ENCODE measurements around the gene DUSP3. TPM values are rescaled to one million over a fixed set of nuclear protein-coding genes. Genes with fewer than 3 reads are reported as not detected.
A peak's percentile ranks its signal among the peaks of the same experiment; 100 is the strongest.

DUSP3 gene
- total and polyA plus RNA-seq, 10 of the 15 experiments (the other 5 are each of a cell fraction or from before 2014, with no cell fraction given): 1.5 to 12.1 (median 3.8) TPM

- no peak for DNase-seq (ENCODE audit: low read depth, low spot score)
- no peak overlapping the region for H3K4me3 ChIP-seq
- peak; percentile 76 for FAIRE-seq
- WGBS (ENCODE audit: insufficient coverage, insufficient replicate concordance, low lambda C conversion rate, missing lambda C conversion rate): 48% methylated on average over 7 of the region's 7 CpGs
- TF ChIP-seq SIX5 (IDR thresholded peaks at IDR 0.05; ENCODE audit: low read depth, low read length, severe bottlenecking) (no peak), ZNF622 (IDR thresholded peaks at IDR 0.05) (no peak), TBL1XR1 (IDR thresholded peaks at IDR 0.05; ENCODE audit: low read depth, low read length) (no peak), MXI1 (IDR thresholded peaks at IDR 0.05; ENCODE audit: low read depth, low read length) (no peak), TCF12 (IDR thresholded peaks at IDR 0.05; ENCODE audit: low read depth, low read length) (no peak), STAT3 (IDR thresholded peaks at IDR 0.05; ENCODE audit: low read depth, low read length) (no peak), SMC3 (IDR thresholded peaks at IDR 0.05; ENCODE audit: borderline replicate concordance, low read length) (peak; percentile 17; the same call in 1 of the 2 replicates), RAD21 (IDR thresholded peaks at IDR 0.05; ENCODE audit: insufficient read depth, low read depth, low read length) (peak; percentile 19; the same call in 1 of the 2 replicates), IKZF1 (conservative IDR thresholded peaks at IDR 0.05) (no peak), CREM (IDR thresholded peaks at IDR 0.05; ENCODE audit: low read depth) (no peak), STAT1 (conservative IDR thresholded peaks at IDR 0.05) (no peak), HDGF (IDR thresholded peaks at IDR 0.05) (no peak), MEF2A (IDR thresholded peaks at IDR 0.05; ENCODE audit: insufficient read depth, low read depth, low read length) (no peak), TCF7 (IDR thresholded peaks at IDR 0.05; ENCODE audit: borderline replicate concordance) (no peak), POLR2A (IDR thresholded peaks at IDR 0.05; ENCODE audit: low read depth, low read length) (no peak)
- TF ChIP-seq, protein P1, sequence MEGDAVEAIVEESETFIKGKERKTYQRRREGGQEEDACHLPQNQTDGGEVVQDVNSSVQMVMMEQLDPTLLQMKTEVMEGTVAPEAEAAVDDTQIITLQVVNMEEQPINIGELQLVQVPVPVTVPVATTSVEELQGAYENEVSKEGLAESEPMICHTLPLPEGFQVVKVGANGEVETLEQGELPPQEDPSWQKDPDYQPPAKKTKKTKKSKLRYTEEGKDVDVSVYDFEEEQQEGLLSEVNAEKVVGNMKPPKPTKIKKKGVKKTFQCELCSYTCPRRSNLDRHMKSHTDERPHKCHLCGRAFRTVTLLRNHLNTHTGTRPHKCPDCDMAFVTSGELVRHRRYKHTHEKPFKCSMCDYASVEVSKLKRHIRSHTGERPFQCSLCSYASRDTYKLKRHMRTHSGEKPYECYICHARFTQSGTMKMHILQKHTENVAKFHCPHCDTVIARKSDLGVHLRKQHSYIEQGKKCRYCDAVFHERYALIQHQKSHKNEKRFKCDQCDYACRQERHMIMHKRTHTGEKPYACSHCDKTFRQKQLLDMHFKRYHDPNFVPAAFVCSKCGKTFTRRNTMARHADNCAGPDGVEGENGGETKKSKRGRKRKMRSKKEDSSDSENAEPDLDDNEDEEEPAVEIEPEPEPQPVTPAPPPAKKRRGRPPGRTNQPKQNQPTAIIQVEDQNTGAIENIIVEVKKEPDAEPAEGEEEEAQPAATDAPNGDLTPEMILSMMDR (IDR thresholded peaks at IDR 0.05 in 2 of 3, conservative IDR thresholded peaks at IDR 0.05 in 1 of 3; ENCODE audit: control insufficient read depth in 2 of 3, extremely low read depth in 1 of 3, insufficient read depth in 1 of 3, low read depth in 3 of 3, low read length in 3 of 3): peak; percentile 70 to 79 (median 78)
- H3K79me2 ChIP-seq (ENCODE audit: control insufficient read depth, insufficient read depth, low read length): no peaks in the 10 kb centered on the region
- H2AFZ ChIP-seq (ENCODE audit: control insufficient read depth, low read depth, low read length): no peak overlapping the region
- H3K27me3 ChIP-seq (replicated peaks in 1 of 2; ENCODE audit: control insufficient read depth in 2 of 2, insufficient read depth in 2 of 2, low read length in 1 of 2): no peaks in the 10 kb centered on the region; a peak in 1 of 4 replicates
- intact Hi-C loops (cut with micrococcal nuclease; ENCODE audit: unreplicated experiment): no loop called here
- no peaks in the 10 kb centered on the region for H3K9me3 ChIP-seq (replicated peaks; ENCODE audit: control insufficient read depth, insufficient read depth, low read length)
- no peaks in the 10 kb centered on the region; a peak in 1 of 4 replicates for H3K36me3 ChIP-seq (ENCODE audit: control insufficient read depth in 2 of 2, insufficient read depth in 2 of 2, low read length in 1 of 2)
- peaks cover 7% of the 10 kb centered on the region for H3K4me1 ChIP-seq (ENCODE audit: control insufficient read depth, insufficient read depth, low read length)
- in situ Hi-C loops (cut with MboI): no loop called here
- RAD21 ChIA-PET (ENCODE audit: unreplicated experiment): interaction anchor here (0.8 to 3.8 kb wide), 4 partner anchors 9 to 193 kb away, joined by 3 to 14 read pairs (median 5); no protein-coding TSS in a partner anchor
- H3K9ac ChIP-seq (ENCODE audit: control insufficient read depth, insufficient read depth, low read length): no peak overlapping the region
- POLR2A ChIA-PET: interaction anchor here (0.7 to 0.9 kb wide), 3 partner anchors 77 to 1609 kb away, joined by 3 read pairs; no protein-coding TSS in a partner anchor
- H3K27ac ChIP-seq (ENCODE audit: control insufficient read depth, insufficient read depth): no peak overlapping the region
- CTCF ChIA-PET: interaction anchor here (0.6 to 14.6 kb wide), 44 partner anchors 9 to 413 kb away, joined by 3 to 515 read pairs (median 4); partner anchors contain the start of genes ARL4D, CD300LG, CFAP97D1 and DHX8
- H3K4me2 ChIP-seq (ENCODE audit: control insufficient read depth, insufficient read depth): no peak overlapping the region
- no TSS peak for BruUV-seq (replicated peaks)
- H4K20me1 ChIP-seq (ENCODE audit: control insufficient read depth, insufficient read depth): no peaks in the 10 kb centered on the region
- no peak for ATAC-seq
- SMC1A ChIA-PET (ENCODE audit: uncharacterized antibody, unreplicated experiment): interaction anchor here (0.8 to 3.9 kb wide), 8 partner anchors 14 to 193 kb away, joined by 3 to 40 read pairs (median 4); partner anchors contain the start of gene CFAP97D1
These were observed 12.2 kb downstream of the DUSP3 start for GRCh38 chr17:43766413-43767052.
